Duodenal mucosa (tissue), 2 donors: Measurements from ENCODE around the gene CISTR.
A peak's percentile ranks its signal among the peaks of the same experiment; 100 is the strongest.

Experiments used
- H3K27ac ChIP-seq: one replicate; pipeline ENCODE4 v1.7.0; 2013; ENCODE audit warnings: low read depth, low read length
- H3K27me3 ChIP-seq, 2 donors: one replicate each; pipeline ENCODE4 v1.7.0; 2013; ENCODE audit warnings: low read length in 2 of 2, control low read depth in 1 of 2; ENCODE audit not compliant: insufficient read depth in 2 of 2, control insufficient read depth in 1 of 2
- H3K36me3 ChIP-seq, 2 donors: one replicate each; pipeline ENCODE4 v1.7.0; 2013; ENCODE audit warnings: low read length in 2 of 2, control low read depth in 1 of 2; ENCODE audit not compliant: insufficient read depth in 2 of 2, control insufficient read depth in 1 of 2
- H3K4me1 ChIP-seq, 2 donors: one replicate each; pipeline ENCODE4 v1.7.0; 2013; ENCODE audit warnings: low read length in 2 of 2, control low read depth in 1 of 2; ENCODE audit not compliant: insufficient read depth in 2 of 2, control insufficient read depth in 1 of 2
- H3K4me3 ChIP-seq, 2 donors: one replicate each; pipeline ENCODE4 v1.7.0; 2013; ENCODE audit warnings: low read length in 2 of 2, low read depth in 1 of 2
- H3K9ac ChIP-seq, 2 donors: one replicate each; pipeline ENCODE4 v1.7.0; 2013; ENCODE audit warnings: low read length in 2 of 2, low read depth in 1 of 2
- H3K9me3 ChIP-seq, 2 donors: one replicate each; pipeline ENCODE4 v1.7.0; 2013; ENCODE audit warnings: low read length in 2 of 2, control low read depth in 1 of 2; ENCODE audit not compliant: control insufficient read depth in 1 of 2

Gene CISTR

GRCh38 chr12:53751336-53752191 lies at the start of gene CISTR:
TSS of gene CISTR (minus strand) at chr12:53751979.
- Histone ChIP-seq H3K9ac (peak within 1 kb of the TSS in 1 of 2 donors; percentile 33), H3K4me1 (peaks cover 0 to 14% of the 10 kb centered on the region in 2 donors), H3K27ac (no peak within 1 kb of the TSS)

GRCh38 chr12:53798575-53798974 lies 46.8 kb upstream of the CISTR start:
- H3K27ac ChIP-seq = no peak overlapping the region
- H3K4me3 ChIP-seq = no peak overlapping the region
- H3K27me3 ChIP-seq = peaks cover 55 to 65% of the 10 kb centered on the region in 2 donors
- no peak overlapping the region for H3K9ac ChIP-seq
- no peaks in the 10 kb centered on the region for H3K9me3 ChIP-seq
- H3K4me1 ChIP-seq = no peaks in the 10 kb centered on the region
- H3K36me3 ChIP-seq = no peaks in the 10 kb centered on the region

More at GRCh38 chr12:53751336-53752191, at the start of gene CISTR:
- Histone ChIP-seq H3K27me3 (peaks cover 80 to 89% of the 10 kb centered on the region in 2 donors), H3K9me3 (no peaks in the 10 kb centered on the region), H3K36me3 (no peaks in the 10 kb centered on the region), H3K4me3 (peak within 1 kb of the TSS; percentile 57 to 63)

- H3K4me3 ChIP-seq = no peak overlapping the region
- no peak overlapping the region for H3K9ac ChIP-seq
- no peaks in the 10 kb centered on the region for H3K4me1 ChIP-seq
- H3K36me3 ChIP-seq = no peaks in the 10 kb centered on the region
- no peak overlapping the region for H3K27ac ChIP-seq
- no peaks in the 10 kb centered on the region for H3K9me3 ChIP-seq
- peaks cover 43 to 56% of the 10 kb centered on the region in 2 donors for H3K27me3 ChIP-seq
Measured at GRCh38 chr12:53795927-53796326, 44.1 kb upstream of the CISTR start.

GRCh38 chr12:53793221-53793620 lies 41.4 kb upstream of the CISTR start:
- H3K9me3 ChIP-seq = no peaks in the 10 kb centered on the region
- peaks cover 35 to 44% of the 10 kb centered on the region in 2 donors for H3K27me3 ChIP-seq
- no peaks in the 10 kb centered on the region for H3K4me1 ChIP-seq
- no peak overlapping the region for H3K9ac ChIP-seq
- no peaks in the 10 kb centered on the region for H3K36me3 ChIP-seq
- no peak overlapping the region for H3K27ac ChIP-seq
- H3K4me3 ChIP-seq = no peak overlapping the region

- H3K27ac ChIP-seq = no peak overlapping the region
- no peaks in the 10 kb centered on the region for H3K4me1 ChIP-seq
- H3K27me3 ChIP-seq = peaks cover 30 to 37% of the 10 kb centered on the region in 2 donors
- no peak overlapping the region for H3K9ac ChIP-seq
- no peak overlapping the region for H3K4me3 ChIP-seq
- no peaks in the 10 kb centered on the region for H3K9me3 ChIP-seq
- no peaks in the 10 kb centered on the region for H3K36me3 ChIP-seq
Measured at GRCh38 chr12:53791735-53792326, 40.1 kb upstream of the CISTR start.

- Histone ChIP-seq H3K36me3 (no peaks in the 10 kb centered on the region), H3K9me3 (no peaks in the 10 kb centered on the region), H3K27ac (no peak overlapping the region), H3K4me3 (no peak overlapping the region), H3K4me1 (no peaks in the 10 kb centered on the region), H3K9ac (no peak overlapping the region), H3K27me3 (peaks cover 25 to 46% of the 10 kb centered on the region in 2 donors)
Measured at GRCh38 chr12:53789570-53789969, 37.8 kb upstream of the CISTR start.

- peaks cover 21 to 41% of the 10 kb centered on the region in 2 donors for H3K27me3 ChIP-seq
Measured at GRCh38 chr12:53788892-53789291, 37.1 kb upstream of the CISTR start.

GRCh38 chr12:53786411-53786810 lies 34.6 kb upstream of the CISTR start:
- no peaks in the 10 kb centered on the region for H3K36me3 ChIP-seq
- no peak overlapping the region for H3K9ac ChIP-seq
- H3K4me1 ChIP-seq = no peaks in the 10 kb centered on the region
- no peaks in the 10 kb centered on the region for H3K9me3 ChIP-seq
- no peak overlapping the region for H3K4me3 ChIP-seq
- H3K27ac ChIP-seq = no peak overlapping the region
- peaks cover 32 to 54% of the 10 kb centered on the region in 2 donors for H3K27me3 ChIP-seq

More at GRCh38 chr12:53788892-53789291, 37.1 kb upstream of the CISTR start:
- Histone ChIP-seq H3K9ac (no peak overlapping the region), H3K4me3 (no peak overlapping the region), H3K4me1 (no peaks in the 10 kb centered on the region), H3K27ac (no peak overlapping the region), H3K9me3 (no peaks in the 10 kb centered on the region), H3K36me3 (no peaks in the 10 kb centered on the region)

GRCh38 chr12:53785161-53785560 lies 33.4 kb upstream of the CISTR start:
- no peak overlapping the region for H3K27ac ChIP-seq
- no peak overlapping the region for H3K4me3 ChIP-seq
- H3K27me3 ChIP-seq = peaks cover 43 to 66% of the 10 kb centered on the region in 2 donors
- no peaks in the 10 kb centered on the region for H3K36me3 ChIP-seq
- H3K4me1 ChIP-seq = no peaks in the 10 kb centered on the region
- no peaks in the 10 kb centered on the region for H3K9me3 ChIP-seq
- H3K9ac ChIP-seq = no peak overlapping the region

- Histone ChIP-seq H3K36me3 (no peaks in the 10 kb centered on the region), H3K4me1 (peaks cover 0 to 5% of the 10 kb centered on the region in 2 donors), H3K4me3 (no peak overlapping the region), H3K9me3 (no peaks in the 10 kb centered on the region), H3K9ac (no peak overlapping the region), H3K27me3 (peaks cover 47 to 62% of the 10 kb centered on the region in 2 donors), H3K27ac (no peak overlapping the region)
Measured at GRCh38 chr12:53782093-53782703, 30.4 kb upstream of the CISTR start.
